HG03025 (cell line): ENCODE results near the gene MOB3B.
"Not testable (repeated sequence)": the region's sequence is repeated elsewhere in the genome, so short reads cannot be mapped to it uniquely, and the experiment has no call there.

Source experiments
- ATAC-seq: cut with Tn5 transposase; IDR thresholded peaks from one replicate; pipeline ENCODE4 v1.9.1; 2021; ENCODE audit warnings: mild to moderate bottlenecking, moderate library complexity; ENCODE audit not compliant: unreplicated experiment, low FRiP score

MOB3B gene

DNA sequence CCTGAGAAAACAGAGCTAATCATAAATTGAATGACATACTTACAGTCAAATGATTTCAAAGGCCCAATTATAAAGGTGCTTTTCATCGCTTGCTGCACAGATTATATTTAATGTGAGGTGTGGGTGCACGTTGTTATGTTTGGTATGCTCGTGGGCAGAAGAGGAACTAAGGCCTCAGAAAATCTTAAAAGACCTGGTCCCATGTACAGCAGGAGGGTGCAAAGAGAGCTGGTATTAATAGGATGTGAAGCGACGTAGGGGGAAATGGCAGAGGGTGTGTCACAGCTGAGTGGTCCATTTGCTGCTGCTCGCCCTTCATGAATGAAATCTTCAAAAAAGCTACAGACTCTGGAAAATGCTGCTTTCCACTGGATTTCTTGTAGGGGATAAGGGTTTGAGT lies 46.0 kb downstream of the MOB3B start:
- ATAC-seq, result no peak

DNA sequence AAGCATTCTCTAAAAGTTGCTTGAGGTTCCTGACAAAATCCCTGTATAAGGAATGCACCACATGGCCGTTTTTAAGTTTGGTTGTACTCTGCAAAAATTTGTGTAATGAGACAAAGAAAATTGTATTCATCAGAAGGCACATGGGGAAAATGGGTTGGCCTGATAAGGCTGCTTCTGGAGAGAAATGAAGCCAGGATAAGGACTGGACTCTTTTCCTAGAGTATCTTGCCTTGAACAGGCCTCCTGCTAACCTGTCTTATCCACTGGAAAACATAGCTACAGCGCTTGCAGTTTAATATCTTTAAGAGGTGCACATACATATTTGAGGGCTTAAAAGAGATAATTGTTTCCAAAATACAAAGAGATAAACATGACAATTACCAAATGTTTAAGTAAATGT lies 46.9 kb downstream of the MOB3B start:
- no peak for ATAC-seq

DNA sequence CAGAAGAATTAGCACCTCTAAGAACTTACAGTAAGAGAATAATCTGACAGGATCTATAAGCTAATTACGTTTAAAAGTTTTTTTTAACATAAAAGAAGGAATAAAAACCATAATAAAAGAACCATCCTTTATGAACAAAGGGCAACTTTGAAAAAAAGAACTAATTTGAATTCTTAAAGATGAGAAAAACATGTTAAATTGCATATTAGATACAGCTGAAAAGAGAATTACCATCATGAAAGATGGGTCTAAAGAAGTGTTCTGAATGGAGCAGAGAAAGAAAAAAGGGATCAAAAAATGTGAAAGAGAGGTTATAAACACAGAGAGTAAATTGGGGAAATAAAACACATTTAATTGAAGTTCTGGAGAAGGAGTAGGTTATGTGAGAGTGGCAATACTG lies 51.3 kb downstream of the MOB3B start:
- ATAC-seq, result no peak

DNA sequence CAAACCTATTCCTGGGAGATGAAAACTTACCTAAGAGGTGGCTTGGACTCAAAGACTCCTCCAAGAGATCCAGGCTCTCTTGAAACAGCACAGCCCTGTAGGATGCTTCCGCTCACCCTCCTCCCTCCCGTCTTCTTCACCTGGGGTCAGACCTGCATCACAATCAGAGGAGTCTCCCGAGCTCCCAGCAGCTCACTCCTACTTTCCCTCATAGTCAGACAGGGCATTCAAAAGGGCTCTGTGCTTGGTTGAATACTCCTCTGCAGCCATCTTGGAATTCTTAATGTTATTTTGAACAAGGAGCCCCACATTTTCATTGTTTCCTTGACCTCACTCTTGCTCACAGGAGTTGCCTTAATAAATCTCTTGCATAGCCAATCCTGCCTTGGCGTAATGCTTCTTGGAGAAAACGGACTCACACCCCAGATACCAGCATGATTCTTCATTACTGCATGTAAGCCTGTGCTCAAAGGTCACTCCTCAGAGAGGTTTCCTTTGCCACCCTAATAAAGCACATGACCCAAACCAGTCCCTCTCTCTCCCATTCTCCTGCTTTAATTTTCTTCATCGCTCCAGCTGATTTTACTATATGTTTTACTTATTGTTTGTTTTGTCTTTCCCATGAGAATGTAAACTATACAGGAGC lies 52.6 kb downstream of the MOB3B start:
- ATAC-seq, result no peak

DNA sequence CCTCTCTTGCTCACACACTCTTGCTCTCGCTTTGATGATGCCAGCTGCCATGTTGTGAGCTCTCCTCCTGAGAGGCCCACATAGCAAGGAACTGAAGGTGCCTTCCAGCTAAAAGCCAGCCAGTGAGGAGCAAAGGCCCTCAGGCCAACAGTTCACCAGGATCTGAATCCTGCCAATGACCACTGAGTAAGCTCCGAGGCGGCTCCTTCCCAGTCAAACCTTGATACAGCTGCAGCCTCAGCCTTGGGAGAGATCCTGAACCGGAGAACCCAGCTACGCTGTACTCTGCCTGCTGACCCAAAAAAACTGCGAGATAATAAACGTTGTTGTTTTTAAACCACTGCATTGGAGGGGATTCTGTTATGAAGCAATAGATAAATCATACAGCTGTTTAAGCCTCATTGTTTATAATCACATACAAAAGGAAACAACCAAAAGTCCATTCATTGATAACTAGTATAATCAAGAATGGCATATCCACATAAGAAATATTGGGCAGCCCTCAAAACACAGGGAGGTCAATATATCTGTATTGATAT lies 54.5 kb downstream of the MOB3B start:
- ATAC-seq, result no peak

DNA sequence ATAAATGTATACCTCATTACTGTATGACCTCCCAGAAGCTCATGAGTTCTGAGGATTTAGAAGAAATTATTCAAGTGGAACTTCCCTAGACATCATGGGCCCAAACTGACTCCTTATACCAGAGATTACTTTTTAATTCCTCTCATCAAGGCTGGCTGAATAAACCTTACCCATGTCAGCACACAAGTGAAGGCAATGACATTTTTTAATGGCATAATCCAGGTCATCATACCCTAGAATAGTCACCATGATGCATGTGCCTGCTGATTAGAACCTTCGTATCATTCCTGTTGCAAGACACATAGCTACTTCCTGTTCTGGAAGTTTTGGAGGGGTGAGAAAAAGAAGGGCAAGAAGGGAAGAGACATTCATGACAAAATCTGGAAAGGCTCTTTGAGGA lies 55.3 kb downstream of the MOB3B start:
- no peak for ATAC-seq

DNA sequence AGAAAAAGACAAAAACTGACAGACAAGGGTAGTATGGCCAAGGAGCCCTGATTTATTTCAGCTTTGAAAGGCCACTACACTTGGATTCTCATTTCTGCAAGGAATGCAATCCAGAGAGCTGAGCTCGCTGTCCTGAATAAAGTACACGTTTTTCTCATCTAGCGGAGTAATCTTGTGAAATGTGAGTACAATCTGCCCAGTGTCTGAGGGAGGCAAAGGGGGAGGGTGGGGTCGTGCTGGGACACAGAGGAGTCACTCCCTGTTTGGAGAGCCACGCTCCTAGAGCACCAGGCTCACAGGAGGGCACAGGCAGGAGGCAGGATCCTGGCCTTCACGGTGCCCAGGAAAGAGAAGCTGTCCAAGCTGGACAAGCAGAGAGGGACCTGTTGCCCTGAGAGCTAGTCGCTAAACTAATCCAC lies 56.5 kb downstream of the MOB3B start:
- no peak for ATAC-seq

DNA sequence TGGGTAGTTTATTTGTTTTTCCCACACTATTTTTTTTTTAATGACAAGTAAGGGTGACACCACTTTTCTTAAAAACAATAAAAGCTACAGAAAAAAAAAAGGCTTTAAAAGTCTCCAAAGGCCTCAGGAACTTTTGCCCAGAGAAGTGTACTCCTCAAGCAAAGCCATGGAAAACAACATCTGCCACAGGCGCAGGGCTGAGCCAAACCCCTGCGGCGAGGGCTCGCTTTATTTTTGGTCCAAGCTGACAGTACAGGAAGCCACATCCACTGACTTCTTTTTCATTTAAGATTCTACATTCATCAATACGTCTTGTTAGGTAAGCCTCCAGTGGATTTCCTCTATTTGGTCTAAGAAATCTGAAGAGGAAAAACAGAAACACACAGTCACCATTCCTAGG lies 57.4 kb downstream of the MOB3B start:
- no peak for ATAC-seq

DNA sequence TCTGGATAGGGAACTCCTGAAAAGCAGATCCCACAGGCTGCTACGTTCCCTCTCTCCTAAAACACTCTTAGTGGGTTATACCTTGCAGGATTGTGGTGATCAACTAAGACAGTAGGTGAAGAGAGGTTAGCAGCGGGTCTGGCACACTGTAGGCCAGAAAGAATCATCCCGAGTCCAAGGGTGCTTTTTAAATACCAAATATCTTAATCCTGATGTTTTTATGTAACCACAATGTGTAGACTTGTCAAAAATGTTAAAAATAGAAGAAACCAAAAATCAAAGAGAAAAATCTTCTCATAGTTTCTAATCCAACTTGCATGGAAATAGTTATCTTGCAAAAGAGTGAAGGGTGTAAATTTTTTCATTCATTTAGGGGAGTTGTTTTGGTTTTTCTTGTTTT lies 57.8 kb downstream of the MOB3B start:
- ATAC-seq, result no peak

DNA sequence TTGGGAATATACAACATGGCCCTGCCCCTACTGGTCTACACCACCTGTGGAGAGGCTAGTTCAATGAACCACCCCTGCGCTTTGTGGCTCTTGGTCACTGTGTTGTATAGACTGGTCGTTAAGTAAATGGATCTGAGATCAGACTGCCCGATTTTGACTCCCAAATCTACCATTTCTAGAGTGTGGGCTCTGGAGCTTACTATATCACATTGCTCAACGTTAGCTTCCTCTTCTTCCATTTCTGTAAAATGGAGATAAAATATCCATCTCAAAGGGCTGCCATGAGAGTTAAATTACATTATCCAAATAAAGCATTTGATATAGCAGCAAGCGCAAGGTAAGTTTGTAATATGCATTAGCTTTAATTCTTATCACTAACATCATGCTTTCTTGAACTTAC lies 58.2 kb downstream of the MOB3B start:
- ATAC-seq, result no peak

DNA sequence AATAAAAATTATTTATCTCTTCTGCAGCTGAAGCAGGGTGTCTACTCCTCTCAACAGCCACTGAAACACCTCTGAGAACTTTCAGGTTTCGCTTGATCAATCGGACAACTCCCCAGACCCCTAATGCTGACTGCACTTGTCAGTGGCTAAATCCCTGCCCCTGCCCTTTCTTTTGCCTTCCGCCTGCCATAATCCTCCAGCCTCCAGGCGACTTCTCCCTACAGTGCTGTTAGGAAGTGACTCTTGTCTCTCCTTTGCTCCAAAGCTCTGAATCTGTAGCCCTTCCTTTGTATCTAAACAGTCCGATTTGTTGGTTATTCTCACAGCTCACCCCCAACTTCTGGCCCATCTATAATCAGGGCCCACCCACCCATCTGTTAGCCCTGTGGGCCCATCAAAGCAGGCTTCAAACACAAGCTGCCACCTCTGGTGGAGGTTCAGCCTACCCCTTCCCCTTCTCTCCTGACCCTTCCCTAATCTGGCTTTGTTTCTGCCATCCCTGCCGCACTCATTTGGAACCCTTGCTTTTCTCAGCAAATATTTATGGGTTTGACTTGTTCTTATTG lies 59.2 kb downstream of the MOB3B start:
- ATAC-seq, result no peak

DNA sequence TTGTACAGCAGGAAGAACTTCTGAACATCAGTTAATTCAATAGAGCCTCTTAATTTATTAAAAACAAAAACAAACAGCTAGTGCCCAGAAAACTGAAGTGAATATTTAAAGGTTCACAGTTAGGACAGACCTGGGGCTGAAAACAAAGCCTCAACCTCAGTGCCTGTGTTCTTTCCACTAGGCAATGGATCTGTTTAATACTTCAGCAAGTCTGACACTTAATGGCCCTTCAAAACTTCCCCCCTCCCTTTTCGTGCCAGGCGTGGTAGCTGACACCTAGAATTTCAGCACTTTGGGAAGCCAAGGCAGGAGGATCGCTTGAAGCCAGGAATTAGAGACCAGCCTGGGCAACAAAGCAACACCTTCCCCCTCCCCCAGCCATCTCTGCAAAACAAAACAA lies 60.1 kb downstream of the MOB3B start:
- no peak for ATAC-seq

DNA sequence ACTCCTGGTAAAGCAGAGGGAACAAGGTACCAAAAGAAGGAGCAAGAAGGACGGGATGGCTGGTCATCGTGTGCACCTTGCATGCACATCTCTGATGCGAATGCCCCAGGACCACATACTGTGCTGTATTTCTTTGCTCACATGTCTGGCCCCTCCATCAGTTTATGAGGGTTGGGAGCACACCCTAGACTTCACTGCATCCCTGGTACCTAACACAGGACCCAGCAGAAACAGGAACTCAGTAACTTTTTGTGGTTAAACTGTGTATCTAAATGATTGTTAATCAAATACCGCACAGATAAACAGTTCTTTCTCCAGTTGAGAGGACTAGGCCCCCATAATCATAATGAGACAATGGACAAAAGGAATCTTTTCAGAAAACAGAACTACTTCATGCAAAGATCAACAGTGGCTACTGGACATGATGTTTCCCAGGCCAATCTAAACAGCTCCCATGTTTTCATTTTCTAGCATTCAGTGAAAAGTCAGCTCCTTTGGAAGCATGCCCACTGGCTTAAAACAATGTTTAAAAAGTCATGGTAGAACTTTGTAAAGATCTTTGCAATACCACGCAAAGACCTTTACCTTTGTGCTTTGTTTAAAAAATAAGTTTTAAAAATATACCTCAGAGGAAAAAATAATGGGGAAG lies 61.0 kb downstream of the MOB3B start:
- ATAC-seq, result no peak

DNA sequence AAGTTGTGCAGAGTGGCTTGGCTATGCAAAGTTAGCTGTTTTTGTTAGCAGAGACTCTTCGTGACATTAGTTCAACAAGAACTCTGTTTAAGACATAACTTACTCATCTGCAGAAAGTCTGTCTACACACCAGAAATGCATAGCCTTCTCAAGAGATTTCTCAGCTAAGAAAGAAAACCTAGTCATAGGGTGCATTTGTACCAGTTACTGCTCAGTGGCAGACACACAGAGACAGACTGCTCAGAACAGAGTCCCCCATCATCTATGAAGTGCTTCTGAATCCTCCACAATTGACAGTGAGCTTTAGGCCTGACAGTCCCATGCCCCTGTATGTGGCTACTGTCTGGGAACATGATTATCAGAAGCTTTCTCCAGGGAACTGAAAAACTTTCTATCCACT lies 61.6 kb downstream of the MOB3B start:
- ATAC-seq, result no peak

DNA sequence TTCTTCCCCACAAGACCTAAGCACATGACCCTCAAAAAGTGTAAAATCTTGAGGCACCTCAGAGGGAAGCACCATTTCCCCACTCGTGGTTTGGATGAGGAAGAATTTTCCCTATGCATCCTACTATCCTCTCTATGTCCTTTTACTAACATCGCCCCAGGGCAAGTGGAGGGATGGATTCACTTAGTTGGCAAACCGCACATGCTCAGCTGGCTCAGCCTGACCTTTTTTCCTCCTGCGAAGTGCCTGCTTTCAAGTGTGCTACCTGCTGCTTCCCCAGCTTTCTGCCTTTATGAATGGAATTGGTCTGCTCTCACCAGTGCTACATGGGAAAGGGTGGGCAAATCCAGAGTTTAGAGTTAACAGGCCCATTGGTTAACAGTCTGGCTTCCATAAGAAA lies 62.1 kb downstream of the MOB3B start:
- ATAC-seq, result no peak

DNA sequence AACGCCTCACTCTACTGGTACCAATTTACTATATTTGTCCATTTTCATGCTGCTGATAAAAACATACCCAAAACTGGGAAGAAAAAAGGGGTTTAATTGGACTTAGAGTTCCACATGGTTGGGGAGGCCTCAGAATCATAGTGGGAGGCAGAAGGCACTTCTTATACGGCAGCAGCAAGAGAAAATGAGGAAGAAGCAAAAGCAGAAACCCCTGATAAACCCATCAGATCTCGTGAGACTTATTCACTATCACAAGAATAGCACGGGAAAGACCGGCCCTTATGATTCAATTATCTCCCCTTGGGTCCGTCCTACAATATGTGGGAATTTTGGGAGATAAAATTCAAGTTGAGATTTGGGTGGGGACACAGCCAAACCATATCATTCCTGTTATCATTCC lies 63.1 kb downstream of the MOB3B start:
- not testable (repeated sequence) for ATAC-seq

DNA sequence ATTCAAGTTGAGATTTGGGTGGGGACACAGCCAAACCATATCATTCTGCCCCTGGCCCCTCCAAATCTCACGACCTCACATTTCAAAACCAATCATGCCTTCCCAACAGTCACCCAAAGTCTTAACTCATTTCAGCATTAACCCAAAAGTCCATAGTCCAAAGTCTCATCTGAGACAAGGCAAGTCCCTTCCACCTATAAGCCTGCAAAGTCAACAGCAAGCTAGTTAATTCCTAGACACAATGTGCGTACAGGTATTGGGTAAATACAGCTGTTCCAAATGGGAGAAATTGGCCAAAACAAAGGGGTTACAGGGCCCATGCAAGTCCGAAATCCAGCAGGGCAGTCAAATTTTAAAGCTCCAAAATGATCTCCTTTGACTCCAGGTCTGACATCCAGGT lies 64.7 kb downstream of the MOB3B start:
- ATAC-seq, result not testable (repeated sequence)

DNA sequence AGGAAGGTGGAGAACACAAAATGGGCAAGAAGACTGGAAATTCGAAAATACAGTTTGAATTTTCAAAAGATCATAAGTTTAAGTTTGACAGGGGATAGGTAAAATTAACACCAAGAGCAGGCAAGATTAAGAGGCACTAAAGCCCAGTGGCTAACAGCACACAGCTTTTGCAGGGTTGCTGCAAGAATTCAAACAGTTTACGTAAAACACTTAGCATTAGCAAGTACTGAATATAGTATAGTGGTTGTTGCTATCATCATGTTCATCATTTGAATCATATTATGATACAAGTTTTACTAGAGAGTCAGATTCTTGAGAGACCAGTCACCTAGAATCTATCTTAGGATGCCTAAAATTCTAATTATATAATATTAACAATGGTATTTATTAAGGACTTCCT lies 66.8 kb downstream of the MOB3B start:
- ATAC-seq, result no peak

DNA sequence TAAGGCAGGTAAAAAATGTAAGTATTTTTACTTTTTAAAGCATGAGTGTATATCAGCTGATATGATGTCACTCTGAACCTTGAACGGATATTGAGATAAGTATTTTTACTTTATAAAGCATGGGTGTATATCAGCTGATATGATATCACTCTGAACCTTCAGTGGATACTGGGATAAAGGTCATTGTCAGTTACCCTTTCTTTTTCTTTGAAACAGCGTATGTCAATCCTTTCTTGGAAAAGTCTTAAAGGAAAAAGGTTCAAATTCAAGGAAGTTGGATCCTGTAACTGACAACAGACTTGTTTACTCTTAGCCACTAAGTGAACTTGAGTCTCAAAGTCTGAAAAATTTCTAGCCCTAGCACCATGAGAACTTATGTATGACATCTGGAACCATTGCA lies 67.2 kb downstream of the MOB3B start:
- no peak for ATAC-seq

DNA sequence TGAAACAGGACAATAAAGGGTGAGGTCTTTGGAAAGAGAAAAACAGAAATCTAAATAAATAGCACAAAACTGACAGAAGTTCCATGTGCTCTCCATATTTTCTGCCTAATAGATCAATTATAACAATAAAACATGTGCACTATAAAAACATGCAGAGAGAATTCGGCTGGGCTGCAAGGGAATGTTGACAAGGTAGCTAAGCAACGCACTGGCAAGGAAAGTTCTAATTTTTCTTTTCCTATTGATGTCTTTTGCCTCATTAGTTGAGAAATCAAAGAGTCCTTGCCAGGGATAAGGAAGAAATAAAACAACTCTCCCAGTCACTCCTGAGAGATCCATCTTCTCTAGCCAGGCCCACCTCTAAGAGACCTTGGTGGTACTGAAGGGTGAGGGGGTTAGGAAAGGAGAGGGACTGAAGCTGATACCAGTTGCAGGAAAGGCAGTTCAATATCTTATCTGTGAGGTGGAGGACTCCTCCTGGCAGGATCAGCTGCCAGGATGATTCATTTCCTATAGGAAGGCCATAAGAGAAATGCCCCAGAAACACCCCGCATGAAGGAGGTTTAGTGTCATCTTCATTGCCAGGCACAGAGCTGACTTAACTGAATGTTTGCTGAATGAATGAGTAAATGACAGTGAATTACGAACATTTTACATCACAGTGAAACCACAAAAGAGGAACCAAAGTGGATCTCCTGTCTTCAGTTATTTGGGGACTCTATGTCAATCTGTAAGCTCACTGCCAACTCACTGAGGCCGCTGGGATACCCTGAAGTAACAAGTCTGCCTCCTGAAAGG lies 69.2 kb downstream of the MOB3B start:
- ATAC-seq, result peak; percentile 65

DNA sequence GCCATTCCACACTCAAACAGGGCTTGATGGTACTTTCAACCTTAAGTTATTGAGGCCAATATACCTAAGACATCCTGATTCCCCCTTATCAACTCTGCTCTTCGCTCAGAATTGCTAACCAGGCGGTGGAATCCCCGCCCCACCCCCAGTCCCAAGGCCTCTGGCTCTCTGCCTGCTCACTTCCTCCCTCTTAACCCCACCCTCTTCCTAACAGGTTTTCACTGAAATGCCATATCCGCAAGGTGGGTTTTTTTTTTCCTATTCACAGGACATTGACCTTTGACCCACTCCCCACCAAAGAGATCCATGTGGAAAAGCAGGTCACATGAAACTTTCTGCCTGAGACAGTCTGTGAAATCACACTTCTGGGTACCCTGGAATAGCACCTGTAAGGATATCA lies 72.2 kb downstream of the MOB3B start:
- no peak for ATAC-seq
